GM19023 (cell line): ENCODE data around the gene EFNB3.

Source experiments
- ATAC-seq: cut with Tn5 transposase; IDR thresholded peaks from one replicate; pipeline ENCODE4 v1.9.1; 2021; ENCODE audit warnings: mild to moderate bottlenecking, moderate library complexity; ENCODE audit not compliant: unreplicated experiment

The EFNB3 gene

GRCh38 chr17:7716901-7717755 is 12.1 kb downstream of the EFNB3 start, which contains the start of gene DNAH2:
Gene DNAH2, plus strand, starts transcription at chr17:7717744. Its CDS starts 1,991 bp downstream, at chr17:7719735.
- no peak for ATAC-seq

GRCh38 chr17:7717756-7718350 is 12.9 kb downstream of the EFNB3 start:
- ATAC-seq = no peak

GRCh38 chr17:7719661-7720060 is 14.7 kb downstream of the EFNB3 start:
- no peak for ATAC-seq

GRCh38 chr17:7720125-7720524 is 15.1 kb downstream of the EFNB3 start:
- ATAC-seq = no peak

DNA sequence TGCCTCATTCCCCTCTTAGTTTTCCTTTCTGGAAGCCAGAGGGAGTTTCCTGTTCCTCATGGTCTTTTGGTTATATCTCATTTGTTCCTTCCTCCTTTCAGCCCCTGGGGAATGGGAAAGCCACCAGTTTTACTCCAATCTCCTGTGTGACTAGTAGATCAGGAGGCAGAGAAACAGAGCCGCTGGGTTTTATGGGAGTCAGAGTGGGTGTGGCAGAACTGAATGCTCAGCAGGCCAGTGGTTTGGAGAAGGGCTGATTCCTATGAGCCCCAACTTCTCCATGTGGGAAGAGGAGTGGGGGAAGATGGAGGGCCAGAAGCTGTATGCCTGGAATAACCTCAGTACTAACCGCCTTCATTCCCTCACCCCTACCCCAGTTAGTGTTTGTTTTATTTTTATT is 16.6 kb downstream of the EFNB3 start:
- no peak for ATAC-seq

DNA sequence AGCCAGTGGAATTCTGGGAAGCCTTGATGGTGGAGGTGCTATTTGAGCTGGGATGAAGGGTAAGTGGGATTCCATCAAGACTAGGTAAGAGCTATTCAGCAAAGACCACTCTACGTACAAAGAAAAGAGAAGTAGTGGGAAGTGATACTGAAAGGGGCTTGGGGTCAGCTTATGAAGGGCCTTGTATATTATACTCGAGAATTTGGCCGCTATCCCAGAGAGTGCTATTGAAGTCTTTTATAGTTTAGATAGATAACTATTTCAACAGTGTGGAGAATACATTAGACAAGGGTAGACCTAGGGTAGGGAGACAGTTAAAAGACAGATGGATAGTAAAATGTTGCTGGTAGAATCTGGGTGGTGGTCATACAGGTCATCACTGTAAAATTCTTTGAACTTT is 22.9 kb downstream of the EFNB3 start:
- no peak for ATAC-seq

DNA sequence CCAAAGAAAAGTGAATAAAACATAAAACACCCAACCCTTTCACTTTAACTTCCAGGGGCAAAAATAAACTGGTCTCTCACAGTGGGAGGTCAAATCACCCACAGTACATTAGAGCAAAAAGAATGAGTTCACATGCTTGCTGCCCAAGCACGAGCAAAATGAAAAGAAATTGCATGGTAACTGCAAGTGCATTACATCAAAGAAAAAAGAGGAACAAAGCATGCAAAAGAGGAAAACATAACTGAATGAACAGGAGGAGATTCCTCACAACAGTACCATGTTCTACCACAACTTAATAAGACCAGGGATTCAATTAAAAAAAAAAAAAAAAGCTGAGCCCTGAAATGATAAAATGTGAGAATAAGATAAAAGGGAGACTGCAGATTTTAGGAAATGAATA is 24.8 kb downstream of the EFNB3 start:
- no peak for ATAC-seq

DNA sequence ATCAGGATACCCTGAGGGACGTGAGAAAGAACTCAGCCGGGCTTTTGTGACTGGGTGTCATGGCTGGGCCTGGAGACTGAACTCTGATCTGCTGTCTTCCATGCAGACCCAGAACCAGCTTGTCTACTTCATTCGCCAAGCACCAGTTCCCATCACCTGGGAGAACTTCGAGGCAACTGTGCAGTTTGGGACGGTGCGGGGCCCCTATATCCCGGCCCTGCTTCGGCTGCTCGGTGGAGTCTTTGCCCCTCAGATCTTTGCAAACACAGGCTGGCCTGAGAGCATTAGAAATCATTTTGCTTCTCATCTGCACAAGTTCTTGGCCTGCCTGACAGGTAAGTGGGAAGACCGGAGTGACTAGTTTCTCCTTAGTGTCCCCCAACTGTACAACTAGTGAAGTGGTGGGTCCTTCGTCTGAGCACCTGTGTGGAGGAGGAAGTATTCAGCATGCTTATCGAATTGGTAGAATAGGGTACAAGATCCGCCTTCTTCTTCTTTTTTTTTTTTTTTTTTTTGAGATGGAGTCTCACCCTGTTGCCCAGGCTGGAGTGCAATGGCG is 28.1 kb downstream of the EFNB3 start:
- ATAC-seq = no peak

DNA sequence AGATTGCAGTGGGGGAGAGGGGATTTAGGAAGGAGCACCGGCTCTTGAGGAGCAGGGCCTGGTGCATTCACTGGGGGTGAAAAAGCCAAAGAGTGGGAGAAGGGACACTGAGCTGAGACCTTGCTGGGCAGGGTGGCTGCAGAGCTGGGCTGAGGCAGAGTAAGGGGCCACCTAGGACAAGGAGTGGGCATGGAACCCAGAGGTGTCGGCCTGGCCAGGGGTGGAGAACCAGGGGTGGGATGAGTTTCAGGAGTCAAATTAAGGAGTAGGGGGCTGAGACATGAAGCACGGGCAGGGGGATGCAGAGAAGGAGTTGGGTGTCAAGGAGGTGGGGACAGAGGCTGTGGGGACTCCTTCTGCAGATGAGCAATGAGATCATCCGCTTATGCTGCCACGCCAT is 32.6 kb downstream of the EFNB3 start:
- ATAC-seq = no peak

DNA sequence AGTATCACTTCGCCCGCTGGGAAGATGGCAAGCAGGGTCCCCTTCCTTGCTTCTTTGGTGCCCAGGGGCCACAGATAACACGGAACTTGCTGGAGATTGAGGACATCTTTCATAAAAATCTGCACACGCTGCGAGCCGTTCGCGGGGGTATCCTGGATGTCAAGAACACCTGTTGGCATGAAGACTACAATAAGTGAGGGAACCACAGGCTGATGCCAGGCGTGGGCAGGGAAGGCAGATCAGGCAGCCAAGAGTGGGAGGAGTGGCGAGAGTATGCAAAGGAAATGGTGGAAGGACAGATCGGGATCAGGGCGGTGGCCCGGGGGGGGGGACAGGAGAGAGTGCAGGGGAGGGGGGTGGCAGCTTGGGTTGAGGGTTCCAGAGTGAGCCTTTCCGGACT is 34.7 kb downstream of the EFNB3 start:
- ATAC-seq = no peak

- no peak for ATAC-seq
These were observed 35.5 kb downstream of the EFNB3 start for GRCh38 chr17:7740481-7741001.

DNA sequence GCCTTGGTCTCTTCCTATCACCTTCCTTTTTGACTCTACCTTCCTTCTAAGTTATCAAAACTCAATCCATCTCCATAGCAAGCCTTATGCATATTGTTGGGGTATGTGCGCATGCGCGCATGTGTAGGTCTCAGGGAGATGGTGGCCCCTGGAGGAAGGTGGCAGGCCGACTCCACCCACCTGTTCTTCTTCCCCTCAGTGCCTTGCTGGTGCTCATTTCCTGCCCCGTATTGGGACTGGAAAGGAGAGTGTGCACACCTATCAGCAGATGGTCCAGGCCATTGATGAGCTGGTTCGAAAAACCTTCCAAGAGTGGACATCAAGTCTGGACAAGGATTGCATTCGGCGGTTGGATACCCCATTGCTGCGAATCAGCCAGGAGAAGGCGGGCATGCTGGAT is 37.7 kb downstream of the EFNB3 start:
- ATAC-seq = no peak

DNA sequence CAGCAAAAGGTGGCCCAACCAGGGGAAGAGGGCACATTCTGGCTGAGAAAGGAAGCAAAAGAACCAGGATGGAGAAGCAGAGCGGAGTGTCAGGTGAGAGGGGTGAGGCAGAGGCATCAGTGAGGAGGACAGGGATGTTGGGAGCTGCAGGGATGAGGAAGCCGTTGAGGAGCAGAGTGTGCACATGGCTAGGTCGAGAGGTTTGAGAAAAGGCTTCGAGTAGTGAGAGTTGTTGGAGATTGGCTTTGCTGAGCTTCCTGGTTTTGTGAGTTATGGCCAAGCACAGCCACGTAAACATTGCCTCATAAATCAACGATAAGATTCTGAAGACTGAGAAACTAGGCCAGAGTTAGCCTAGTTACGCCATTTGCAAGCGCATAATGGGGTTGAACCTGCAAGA is 39.4 kb downstream of the EFNB3 start:
- ATAC-seq = no peak

DNA sequence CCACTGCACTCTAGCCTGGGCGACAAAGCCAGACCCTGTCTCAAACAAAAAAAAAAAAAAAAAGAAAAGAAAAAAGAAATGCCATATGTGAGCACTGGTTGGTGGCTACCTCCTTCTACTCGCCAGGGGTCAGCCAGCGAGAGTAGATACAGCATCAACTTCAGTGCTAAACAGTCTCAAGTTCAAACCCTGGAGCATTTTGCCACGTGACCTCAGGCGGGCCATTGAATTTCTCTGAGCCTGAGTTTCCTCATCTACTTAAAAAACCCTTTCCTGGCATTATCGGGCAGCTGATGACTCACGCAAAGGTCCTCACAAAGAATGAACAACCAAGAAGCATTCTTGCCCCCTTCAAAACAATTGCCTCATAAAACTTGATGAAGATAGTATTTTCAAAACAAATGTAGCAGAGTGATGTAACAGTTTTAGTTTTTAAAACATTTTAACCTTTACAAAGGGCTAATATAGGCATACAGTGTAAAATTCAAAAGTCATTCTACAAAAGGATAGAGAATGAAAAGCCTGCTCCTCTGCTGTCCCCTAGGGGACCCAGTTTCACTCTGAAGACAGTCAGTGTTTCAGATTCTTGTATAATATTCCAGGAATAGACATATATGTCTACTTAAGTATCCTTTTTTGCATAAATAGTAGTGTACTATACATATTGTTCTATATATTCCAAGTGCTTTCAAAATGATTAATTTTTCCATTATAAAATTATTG is 40.9 kb downstream of the EFNB3 start:
- ATAC-seq = no peak

DNA sequence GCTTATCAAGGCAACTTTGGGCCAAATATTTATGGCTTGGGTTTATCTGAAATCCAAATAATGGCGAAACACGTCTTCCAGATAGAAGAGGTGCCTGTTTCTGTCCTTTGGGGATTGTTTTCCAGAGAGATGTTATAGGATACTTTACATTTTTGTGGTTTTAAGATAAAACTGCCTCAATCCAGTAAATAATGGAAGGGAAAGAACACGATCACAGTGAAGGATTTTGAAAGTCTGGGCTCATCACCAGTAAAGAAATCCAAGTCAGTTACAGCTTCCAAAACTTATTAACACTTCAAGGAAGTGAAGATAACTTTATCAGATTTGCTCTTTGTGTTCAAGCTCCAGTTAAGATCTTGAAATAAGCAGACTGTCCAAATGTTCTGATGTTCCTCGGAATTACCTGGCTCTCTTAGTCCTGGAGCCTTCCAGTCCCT is 42.7 kb downstream of the EFNB3 start:
- ATAC-seq = no peak

- ATAC-seq = no peak
These were observed 43.2 kb downstream of the EFNB3 start for GRCh38 chr17:7748076-7748775.

DNA sequence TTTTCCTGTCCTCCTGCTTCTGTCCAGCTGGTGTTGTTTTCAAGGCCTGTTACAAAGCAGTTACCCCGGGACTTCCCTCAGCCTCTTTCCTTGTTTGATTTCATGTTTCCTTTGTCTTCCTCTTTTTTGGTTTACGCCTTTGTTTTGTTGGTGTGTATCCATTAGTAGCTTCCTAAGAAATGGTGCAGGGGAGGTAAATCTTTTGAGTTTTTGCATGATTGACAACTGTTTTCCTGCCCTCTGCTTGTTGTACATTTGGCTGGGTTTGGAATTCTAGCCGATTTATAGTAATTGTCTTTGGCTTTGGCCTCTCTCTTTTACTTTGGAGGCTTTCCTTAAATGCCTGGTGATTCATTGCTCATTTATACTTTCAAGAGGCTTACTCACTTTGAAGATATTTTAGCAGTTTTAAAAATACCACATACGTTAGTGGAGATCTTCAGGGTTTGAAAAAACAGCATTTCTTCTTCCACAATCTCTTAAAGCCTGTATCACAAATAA is 45.4 kb downstream of the EFNB3 start:
- ATAC-seq = no peak

DNA sequence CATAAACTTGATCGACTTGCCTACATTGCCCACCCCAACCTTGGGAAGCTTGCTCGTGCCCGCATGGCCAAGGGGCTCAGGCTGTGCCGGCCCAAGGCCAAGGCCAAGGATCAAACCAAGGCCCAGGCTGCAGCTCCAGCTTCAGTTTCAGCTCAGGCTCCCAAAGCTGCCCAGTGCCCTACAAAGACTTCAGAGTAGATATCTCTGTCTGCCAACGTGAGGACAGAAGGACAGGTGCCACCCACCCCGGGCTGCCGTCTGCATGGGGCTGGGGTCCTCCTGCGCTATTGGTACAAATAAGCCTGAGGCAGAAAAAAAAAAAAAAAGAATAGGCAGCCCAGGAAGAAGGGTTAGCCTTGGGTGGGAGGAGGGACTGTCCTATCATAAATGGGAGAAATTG is 49.7 kb downstream of the EFNB3 start:
- ATAC-seq = no peak

- ATAC-seq = no peak
These were observed 50.3 kb downstream of the EFNB3 start for GRCh38 chr17:7755095-7755890.

DNA sequence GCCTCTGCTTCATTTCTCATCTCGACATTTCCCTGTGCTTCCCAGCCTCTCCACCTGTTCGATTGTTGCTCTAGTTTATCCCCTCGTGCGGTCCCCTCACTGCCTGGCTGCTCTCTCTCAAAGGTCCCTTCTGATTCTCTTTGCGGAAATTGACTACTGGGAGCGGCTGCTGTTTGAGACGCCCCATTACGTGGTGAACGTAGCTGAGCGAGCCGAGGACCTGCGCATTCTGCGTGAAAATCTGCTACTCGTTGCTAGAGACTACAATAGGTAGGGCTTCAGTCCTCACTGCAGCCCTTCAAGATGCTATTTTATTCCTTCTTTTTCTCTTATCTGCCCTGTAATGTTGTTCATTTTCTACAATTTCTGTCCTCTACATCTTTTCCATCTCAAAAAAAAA is 52.0 kb downstream of the EFNB3 start:
- ATAC-seq = no peak
